ENCODE data around the gene SCRN1. TPM values are rescaled to one million over a fixed set of nuclear protein-coding genes. Genes with fewer than 3 reads are reported as not detected.
A peak's percentile ranks its signal among the peaks of the same experiment; 100 is the strongest.

Gene SCRN1
- total RNA-seq, 1 experiment from 2014 or later, result 116 TPM

DNA sequence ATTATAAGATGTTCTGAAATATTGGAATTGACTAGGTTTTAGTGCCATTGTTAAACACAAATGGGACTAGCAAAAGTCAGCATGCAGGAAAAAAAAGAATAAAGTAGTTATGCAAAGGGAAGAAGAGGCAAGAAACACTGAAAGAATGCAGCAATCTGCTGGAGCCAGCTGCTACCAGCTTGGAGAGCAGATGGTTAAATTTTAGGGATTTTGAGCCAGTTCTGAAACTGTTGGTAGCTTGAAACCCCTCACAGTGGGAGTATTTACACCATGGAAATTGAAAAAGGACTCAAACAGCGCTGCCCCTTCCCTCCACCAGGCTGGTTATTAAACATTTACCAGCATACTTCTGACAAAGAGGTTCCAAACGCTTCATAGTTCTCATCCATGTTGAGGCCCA is 41.0 kb downstream of the SCRN1 start:
- TF ChIP-seq, protein P1, sequence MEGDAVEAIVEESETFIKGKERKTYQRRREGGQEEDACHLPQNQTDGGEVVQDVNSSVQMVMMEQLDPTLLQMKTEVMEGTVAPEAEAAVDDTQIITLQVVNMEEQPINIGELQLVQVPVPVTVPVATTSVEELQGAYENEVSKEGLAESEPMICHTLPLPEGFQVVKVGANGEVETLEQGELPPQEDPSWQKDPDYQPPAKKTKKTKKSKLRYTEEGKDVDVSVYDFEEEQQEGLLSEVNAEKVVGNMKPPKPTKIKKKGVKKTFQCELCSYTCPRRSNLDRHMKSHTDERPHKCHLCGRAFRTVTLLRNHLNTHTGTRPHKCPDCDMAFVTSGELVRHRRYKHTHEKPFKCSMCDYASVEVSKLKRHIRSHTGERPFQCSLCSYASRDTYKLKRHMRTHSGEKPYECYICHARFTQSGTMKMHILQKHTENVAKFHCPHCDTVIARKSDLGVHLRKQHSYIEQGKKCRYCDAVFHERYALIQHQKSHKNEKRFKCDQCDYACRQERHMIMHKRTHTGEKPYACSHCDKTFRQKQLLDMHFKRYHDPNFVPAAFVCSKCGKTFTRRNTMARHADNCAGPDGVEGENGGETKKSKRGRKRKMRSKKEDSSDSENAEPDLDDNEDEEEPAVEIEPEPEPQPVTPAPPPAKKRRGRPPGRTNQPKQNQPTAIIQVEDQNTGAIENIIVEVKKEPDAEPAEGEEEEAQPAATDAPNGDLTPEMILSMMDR (IDR thresholded peaks at IDR 0.05; ENCODE audit: unreplicated experiment), result no peak
- Mint-ChIP-seq H3K4me3 (ENCODE audit: low read depth, unreplicated experiment) (no peak overlapping the region), H3K4me1 (ENCODE audit: low read depth, unreplicated experiment) (peaks cover 10% of the 10 kb centered on the region), H3K27ac (ENCODE audit: unreplicated experiment) (no peak overlapping the region), H3K36me3 (ENCODE audit: insufficient read depth, unreplicated experiment) (peaks cover 40% of the 10 kb centered on the region), H3K9me3 (ENCODE audit: low read depth, unreplicated experiment) (no peaks in the 10 kb centered on the region), H3K27me3 (ENCODE audit: unreplicated experiment) (no peaks in the 10 kb centered on the region)
- CTCF ChIA-PET, result no interaction called here
- DNase-seq, result no peak
- intact Hi-C loops (cut with micrococcal nuclease; ENCODE audit: unreplicated experiment), result loop anchor here (5.0 kb wide), 1 partner anchor 79 kb away; the partner anchor contains the start of genes FKBP14 and PLEKHA8
- no TSS peak for BruUV-seq (replicated peaks)

DNA sequence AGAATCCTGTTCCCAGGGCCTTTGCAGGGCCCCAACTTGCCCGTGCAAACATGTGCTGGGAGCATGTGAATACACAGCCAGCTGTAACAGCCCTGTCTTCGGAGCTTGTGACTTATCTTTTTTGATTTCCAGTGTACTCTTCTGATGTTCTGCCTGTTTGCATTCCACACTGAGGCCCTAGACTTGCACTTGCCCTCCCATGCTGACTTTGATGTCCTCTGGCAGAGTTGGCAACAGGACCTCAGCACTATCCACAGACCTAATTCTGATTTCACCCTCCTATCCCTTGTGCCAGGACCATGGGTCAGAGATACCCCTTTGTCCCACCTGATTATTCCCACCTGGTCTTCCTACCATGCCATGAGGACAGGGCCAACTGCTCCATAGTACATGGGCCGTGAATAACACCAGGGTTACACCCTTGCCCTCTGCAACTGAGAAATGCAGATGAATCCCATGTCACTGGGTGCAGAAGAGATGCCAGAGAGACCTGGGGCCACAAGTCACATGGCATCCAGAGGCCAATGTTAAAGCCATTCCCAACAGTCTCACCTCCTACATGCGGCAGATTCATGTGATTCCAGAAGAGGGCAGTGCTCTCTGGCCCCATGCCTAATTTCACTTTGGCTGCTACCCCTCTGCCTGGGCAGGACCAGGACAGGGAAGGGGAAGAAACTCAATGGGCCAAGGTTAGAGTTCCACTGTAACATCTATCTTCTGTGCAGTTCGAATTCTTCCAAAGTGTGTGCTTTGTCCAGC is 43.0 kb downstream of the SCRN1 start:
- Mint-ChIP-seq H3K9me3 (ENCODE audit: low read depth, unreplicated experiment) (no peaks in the 10 kb centered on the region), H3K4me1 (ENCODE audit: low read depth, unreplicated experiment) (peaks cover 10% of the 10 kb centered on the region), H3K4me3 (ENCODE audit: low read depth, unreplicated experiment) (no peak overlapping the region), H3K36me3 (ENCODE audit: insufficient read depth, unreplicated experiment) (peaks cover 42% of the 10 kb centered on the region), H3K27ac (ENCODE audit: unreplicated experiment) (no peak overlapping the region), H3K27me3 (ENCODE audit: unreplicated experiment) (no peaks in the 10 kb centered on the region)
- peak; percentile 55 for DNase-seq
- CTCF ChIA-PET, result interaction anchor here (0.6 to 1.6 kb wide), 2 partner anchors 128 to 148 kb away, joined by 3 read pairs; no protein-coding TSS in a partner anchor
- intact Hi-C loops (cut with micrococcal nuclease; ENCODE audit: unreplicated experiment), result loop anchor here (2.0 to 5.0 kb wide), 2 partner anchors 81 to 116 kb away; partner anchors contain the start of genes FKBP14 and PLEKHA8
- BruUV-seq (replicated peaks), result no TSS peak
- TF ChIP-seq, protein P1 (IDR thresholded peaks at IDR 0.05; ENCODE audit: unreplicated experiment), result peak; percentile 23

DNA sequence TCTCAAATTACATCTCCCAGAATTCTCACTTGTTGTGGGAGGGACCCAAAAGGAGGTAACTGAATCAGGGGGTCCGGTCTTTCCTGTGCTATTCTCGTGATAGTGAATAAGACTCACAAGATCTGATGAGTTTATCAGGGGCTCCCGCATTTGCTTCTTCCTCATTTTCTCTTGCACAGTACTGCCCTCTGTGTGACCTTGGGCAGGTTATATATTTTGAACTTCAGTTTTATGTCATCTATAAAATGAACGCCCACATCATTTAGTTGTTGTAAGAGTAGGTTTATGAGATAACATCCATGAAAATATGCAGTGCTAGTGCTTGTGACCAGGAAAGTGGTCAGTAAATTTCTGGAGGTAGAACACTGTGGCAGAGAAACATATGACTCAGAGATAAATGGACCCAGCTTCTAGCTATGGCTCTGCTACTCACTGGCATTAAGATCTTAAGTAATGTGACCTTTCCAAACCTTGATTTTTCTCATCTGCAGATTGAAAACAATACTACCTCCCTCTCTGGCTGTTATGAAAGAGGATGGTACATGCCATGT is 44.3 kb downstream of the SCRN1 start:
- TF ChIP-seq, protein P1 (IDR thresholded peaks at IDR 0.05; ENCODE audit: unreplicated experiment), result no peak
- Mint-ChIP-seq H3K27me3 (ENCODE audit: unreplicated experiment) (no peaks in the 10 kb centered on the region), H3K4me1 (ENCODE audit: low read depth, unreplicated experiment) (peaks cover 10% of the 10 kb centered on the region), H3K4me3 (ENCODE audit: low read depth, unreplicated experiment) (no peak overlapping the region), H3K27ac (ENCODE audit: unreplicated experiment) (no peak overlapping the region), H3K9me3 (ENCODE audit: low read depth, unreplicated experiment) (no peaks in the 10 kb centered on the region), H3K36me3 (ENCODE audit: insufficient read depth, unreplicated experiment) (peaks cover 36% of the 10 kb centered on the region)
- intact Hi-C loops (cut with micrococcal nuclease; ENCODE audit: unreplicated experiment), result loop anchor here (5.0 kb wide), 1 partner anchor 82 kb away; the partner anchor contains the start of genes FKBP14 and PLEKHA8
- no peak for DNase-seq
- CTCF ChIA-PET, result interaction anchor here (1.6 kb wide), 1 partner anchor 129 kb away, joined by 3 read pairs; no protein-coding TSS in a partner anchor
- no TSS peak for BruUV-seq (replicated peaks)

DNA sequence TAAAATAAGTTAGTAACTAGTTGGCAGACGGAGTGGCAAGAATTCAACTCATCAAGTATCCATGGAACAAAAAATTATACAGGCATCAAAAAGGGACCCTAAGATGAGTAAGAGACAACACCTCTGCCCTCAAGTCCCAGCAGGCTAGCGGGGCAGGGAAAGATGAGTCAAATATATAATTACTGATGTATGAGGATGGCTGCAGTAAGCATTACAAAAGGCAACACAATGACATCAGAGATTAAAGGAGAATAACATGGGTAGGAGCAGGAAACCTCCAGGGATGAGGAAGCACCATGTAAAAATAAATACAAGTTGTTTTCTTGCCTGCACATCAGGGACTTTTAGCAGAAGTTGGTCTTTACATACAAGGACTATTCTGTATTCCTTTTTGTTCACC is 49.4 kb downstream of the SCRN1 start:
- DNase-seq, result no peak
- no peak overlapping the region for H3K27ac Mint-ChIP-seq (ENCODE audit: unreplicated experiment)
- intact Hi-C loops (cut with micrococcal nuclease; ENCODE audit: unreplicated experiment), result no loop called here
- no peaks in the 10 kb centered on the region for H3K4me1 Mint-ChIP-seq (ENCODE audit: low read depth, unreplicated experiment)
- H3K36me3 Mint-ChIP-seq (ENCODE audit: insufficient read depth, unreplicated experiment), result peaks cover 34% of the 10 kb centered on the region
- no peak overlapping the region for H3K4me3 Mint-ChIP-seq (ENCODE audit: low read depth, unreplicated experiment)
- no peaks in the 10 kb centered on the region for H3K27me3 Mint-ChIP-seq (ENCODE audit: unreplicated experiment)
- no TSS peak for BruUV-seq (replicated peaks)
- TF ChIP-seq, protein P1 (IDR thresholded peaks at IDR 0.05; ENCODE audit: unreplicated experiment), result no peak
- H3K9me3 Mint-ChIP-seq (ENCODE audit: low read depth, unreplicated experiment), result no peaks in the 10 kb centered on the region
- CTCF ChIA-PET, result no interaction called here
